Activated naive CD4-positive, alpha-beta T cell treated with anti-CD3 and anti-CD28 coated beads, Interleukin-2, amount 10 ng/mL, durations not matched to agents 7 days and 5 days (primary cell): ENCODE data around the gene UBE2G2.

Experiments used
- CTCF ChIA-PET: fragments of 350-600 bp; sonication (Branson Sonifier 250); formaldehyde crosslinking; loops from one replicate; lab custom pipeline; 2021; ENCODE audit warnings: antibody characterized with exemption; lab: Charles Lee
- DNase-seq: peaks from one replicate; pipeline ENCODE4 v3.0.0-alpha.2; 2020
- H3K27ac Mint-ChIP-seq: one replicate; pipeline ENCODE4 v1.8.0; 2021; ENCODE audit warnings: mild to moderate bottlenecking, moderate library complexity, mixed read lengths
- H3K27me3 Mint-ChIP-seq: one replicate; pipeline ENCODE4 v1.8.0; 2021; ENCODE audit warnings: mild to moderate bottlenecking, mixed read lengths
- H3K36me3 Mint-ChIP-seq: one replicate; pipeline ENCODE4 v1.8.0; 2021; ENCODE audit warnings: mixed read lengths
- H3K4me1 Mint-ChIP-seq: one replicate; pipeline ENCODE4 v1.8.0; 2021; ENCODE audit warnings: mixed read lengths
- H3K4me3 Mint-ChIP-seq: one replicate; pipeline ENCODE4 v1.8.0; 2021; ENCODE audit warnings: mild to moderate bottlenecking, moderate library complexity, mixed read lengths
- H3K9me3 Mint-ChIP-seq: one replicate; pipeline ENCODE4 v1.8.0; 2021; ENCODE audit warnings: mixed read lengths

UBE2G2 gene

GRCh38 chr21:44797775-44798174 is 3.8 kb downstream of the UBE2G2 start:
- Mint-ChIP-seq H3K27ac (no peak overlapping the region), H3K4me1 (peaks cover 59% of the 10 kb centered on the region), H3K36me3 (peaks cover 37% of the 10 kb centered on the region), H3K27me3 (no peaks in the 10 kb centered on the region), H3K4me3 (no peak overlapping the region), H3K9me3 (no peaks in the 10 kb centered on the region)
- CTCF ChIA-PET: interaction anchor here (3.4 kb wide), 1 partner anchor 287 kb away, joined by 17 read pairs; no protein-coding TSS in a partner anchor
- no peak for DNase-seq

DNA sequence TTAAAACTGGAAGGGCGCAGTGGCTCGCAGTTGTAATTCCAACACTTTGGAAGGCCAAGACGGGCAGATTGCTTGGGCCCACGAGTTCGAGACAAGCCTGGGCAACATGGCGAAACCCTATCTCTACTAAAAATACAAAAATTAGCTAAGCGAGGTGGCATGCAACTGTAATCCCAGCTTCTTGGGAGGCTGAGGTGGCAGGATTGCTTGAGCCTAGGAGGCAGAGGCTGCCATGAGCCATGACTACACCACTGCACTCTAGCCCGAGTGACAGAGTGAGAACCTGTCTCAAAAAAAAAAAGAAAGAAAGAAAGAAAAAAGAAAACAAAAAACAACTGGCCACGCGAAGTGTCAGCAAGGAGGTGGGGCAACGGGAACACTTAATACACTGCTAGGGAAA is 6.3 kb downstream of the UBE2G2 start:
- H3K27ac Mint-ChIP-seq: no peak overlapping the region
- H3K4me1 Mint-ChIP-seq: peaks cover 47% of the 10 kb centered on the region
- H3K4me3 Mint-ChIP-seq: no peak overlapping the region
- no peaks in the 10 kb centered on the region for H3K27me3 Mint-ChIP-seq
- no peak for DNase-seq
- H3K36me3 Mint-ChIP-seq: peaks cover 42% of the 10 kb centered on the region
- no peaks in the 10 kb centered on the region for H3K9me3 Mint-ChIP-seq
- CTCF ChIA-PET: interaction anchor here (0.8 to 3.7 kb wide), 3 partner anchors 53 to 282 kb away, joined by 3 to 65 read pairs (median 3); no protein-coding TSS in a partner anchor

DNA sequence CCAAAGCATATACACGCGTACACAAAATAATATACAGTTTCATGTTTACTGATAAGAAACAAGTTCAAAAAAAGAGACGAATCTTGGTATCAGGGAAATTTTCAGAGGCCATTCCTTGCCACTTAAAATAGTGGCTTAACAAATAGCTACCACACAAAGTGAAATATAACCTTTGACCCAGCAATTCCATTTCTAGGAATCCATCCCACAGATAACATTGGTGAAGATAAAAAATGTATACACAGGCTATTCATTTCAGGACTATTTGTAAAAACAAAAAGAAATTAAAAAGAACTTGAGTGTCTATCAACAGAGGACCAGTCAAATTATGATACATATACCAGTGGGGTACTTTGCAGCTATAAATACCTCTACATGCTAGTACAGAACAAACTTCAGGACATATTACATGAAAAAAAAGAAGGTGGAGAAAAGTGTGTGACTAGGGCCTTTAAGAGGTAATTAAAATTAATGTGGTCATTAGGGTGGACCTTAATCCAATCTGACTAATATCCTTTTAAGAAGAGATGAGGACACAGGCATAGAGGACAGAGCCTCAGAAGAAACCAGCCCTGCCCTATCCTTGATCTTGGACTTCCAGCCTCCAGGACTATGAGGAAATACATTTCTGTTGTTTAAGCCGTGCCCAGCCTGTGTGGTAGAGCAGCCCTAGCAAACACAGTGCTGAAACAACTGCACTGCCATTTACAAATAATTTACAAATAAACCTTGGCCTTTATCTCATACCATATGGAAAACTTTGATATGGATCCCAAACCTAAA is 7.8 kb downstream of the UBE2G2 start:
- peaks cover 34% of the 10 kb centered on the region for H3K36me3 Mint-ChIP-seq
- peaks cover 35% of the 10 kb centered on the region for H3K4me1 Mint-ChIP-seq
- H3K27me3 Mint-ChIP-seq: no peaks in the 10 kb centered on the region
- no peaks in the 10 kb centered on the region for H3K9me3 Mint-ChIP-seq
- H3K27ac Mint-ChIP-seq: no peak overlapping the region
- H3K4me3 Mint-ChIP-seq: no peak overlapping the region
- CTCF ChIA-PET: interaction anchor here (0.7 to 3.7 kb wide), 34 partner anchors 8 to 521 kb away, joined by 3 to 65 read pairs (median 4); partner anchors contain the start of genes KRTAP10-12, TRPM2 and UBE2G2
- no peak for DNase-seq

DNA sequence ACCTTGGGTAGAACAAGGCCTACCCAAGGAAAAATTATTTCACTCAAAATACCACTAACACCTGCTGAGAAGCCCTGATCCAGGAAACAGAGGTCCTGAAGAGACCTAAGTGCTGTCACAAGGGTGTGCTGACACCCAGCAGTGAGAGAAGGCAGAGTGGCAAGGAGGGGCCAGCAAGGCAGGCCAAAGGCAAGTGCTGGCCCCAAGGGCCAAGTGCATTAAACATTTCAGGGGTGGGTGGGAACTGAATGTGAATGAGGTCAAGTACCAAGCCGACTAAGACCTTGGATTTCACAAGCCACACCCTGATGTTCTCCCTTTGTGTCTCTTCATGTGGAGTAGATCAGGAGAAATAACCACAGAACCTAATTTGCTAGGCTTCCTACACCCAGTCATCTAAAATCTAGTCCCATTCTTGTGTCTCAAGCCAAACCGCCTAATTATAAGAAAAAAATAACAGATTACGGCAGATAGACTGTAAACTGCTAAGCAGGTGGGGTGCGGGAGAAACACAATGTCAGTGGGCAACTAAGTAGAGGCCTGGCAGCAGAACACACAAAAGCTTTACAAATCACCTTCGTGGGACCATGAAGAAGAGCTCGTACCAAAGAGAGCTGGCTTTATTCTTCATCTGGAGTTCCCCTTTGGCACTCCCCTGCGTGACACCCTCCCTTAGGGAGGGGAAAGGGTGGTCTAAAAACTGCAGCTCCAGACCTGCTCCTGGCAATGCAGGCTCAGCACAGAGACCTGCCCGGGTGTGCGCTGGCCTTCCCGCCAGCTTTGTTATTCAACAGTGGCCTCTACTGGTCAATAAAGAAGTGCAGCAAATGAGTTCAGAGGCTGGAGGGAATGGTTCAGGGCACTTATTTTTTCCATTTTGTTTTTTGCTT is 8.7 kb downstream of the UBE2G2 start:
- no peak overlapping the region for H3K4me3 Mint-ChIP-seq
- peak overlapping the region; percentile 7 for H3K27ac Mint-ChIP-seq
- DNase-seq: peak; percentile 62
- no peaks in the 10 kb centered on the region for H3K27me3 Mint-ChIP-seq
- H3K9me3 Mint-ChIP-seq: no peaks in the 10 kb centered on the region
- H3K4me1 Mint-ChIP-seq: peaks cover 29% of the 10 kb centered on the region
- H3K36me3 Mint-ChIP-seq: peaks cover 28% of the 10 kb centered on the region
- CTCF ChIA-PET: interaction anchor here (0.7 to 3.7 kb wide), 34 partner anchors 9 to 520 kb away, joined by 3 to 65 read pairs (median 4); partner anchors contain the start of genes KRTAP10-12, TRPM2 and UBE2G2

GRCh38 chr21:44791993-44792392 is 9.6 kb downstream of the UBE2G2 start:
- no peak for DNase-seq
- peaks cover 29% of the 10 kb centered on the region for H3K36me3 Mint-ChIP-seq
- H3K27me3 Mint-ChIP-seq: no peaks in the 10 kb centered on the region
- no peaks in the 10 kb centered on the region for H3K9me3 Mint-ChIP-seq
- H3K4me3 Mint-ChIP-seq: no peak overlapping the region
- peaks cover 28% of the 10 kb centered on the region for H3K4me1 Mint-ChIP-seq
- H3K27ac Mint-ChIP-seq: no peak overlapping the region
- CTCF ChIA-PET: interaction anchor here (1.0 kb wide), 1 partner anchor 281 kb away, joined by 4 read pairs; no protein-coding TSS in a partner anchor

- no peaks in the 10 kb centered on the region for H3K27me3 Mint-ChIP-seq
- CTCF ChIA-PET: interaction anchor here (1.0 kb wide), 1 partner anchor 281 kb away, joined by 4 read pairs; no protein-coding TSS in a partner anchor
- no peak overlapping the region for H3K27ac Mint-ChIP-seq
- no peak for DNase-seq
- H3K36me3 Mint-ChIP-seq: peaks cover 25% of the 10 kb centered on the region
- no peak overlapping the region for H3K4me3 Mint-ChIP-seq
- H3K4me1 Mint-ChIP-seq: peaks cover 20% of the 10 kb centered on the region
- H3K9me3 Mint-ChIP-seq: no peaks in the 10 kb centered on the region
Measured at GRCh38 chr21:44791246-44791645, 10.4 kb downstream of the UBE2G2 start.

DNA sequence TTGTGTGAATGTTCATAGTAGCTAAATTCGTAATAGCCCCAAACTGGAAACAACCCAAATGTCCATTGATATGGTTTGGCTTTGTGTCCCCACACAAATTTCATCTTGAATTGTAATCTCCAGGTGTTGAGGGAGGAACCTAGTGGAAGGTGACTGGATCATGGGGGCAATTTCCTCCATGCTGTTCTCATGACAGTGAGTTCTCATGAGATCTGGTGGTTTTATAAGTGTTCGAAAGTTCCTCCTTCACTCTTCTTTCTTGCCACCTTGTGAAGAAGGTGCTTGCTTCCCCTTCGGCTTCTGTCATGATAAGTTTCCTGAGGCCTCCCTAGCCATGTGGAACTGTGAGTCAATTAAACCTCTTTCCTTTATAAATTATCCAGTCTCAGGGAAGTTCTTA is 11.3 kb downstream of the UBE2G2 start:
- Mint-ChIP-seq H3K4me1 (peaks cover 14% of the 10 kb centered on the region), H3K27ac (no peak overlapping the region), H3K36me3 (peaks cover 23% of the 10 kb centered on the region), H3K9me3 (no peaks in the 10 kb centered on the region), H3K4me3 (no peak overlapping the region), H3K27me3 (no peaks in the 10 kb centered on the region)
- DNase-seq: no peak
- CTCF ChIA-PET: no interaction called here

DNA sequence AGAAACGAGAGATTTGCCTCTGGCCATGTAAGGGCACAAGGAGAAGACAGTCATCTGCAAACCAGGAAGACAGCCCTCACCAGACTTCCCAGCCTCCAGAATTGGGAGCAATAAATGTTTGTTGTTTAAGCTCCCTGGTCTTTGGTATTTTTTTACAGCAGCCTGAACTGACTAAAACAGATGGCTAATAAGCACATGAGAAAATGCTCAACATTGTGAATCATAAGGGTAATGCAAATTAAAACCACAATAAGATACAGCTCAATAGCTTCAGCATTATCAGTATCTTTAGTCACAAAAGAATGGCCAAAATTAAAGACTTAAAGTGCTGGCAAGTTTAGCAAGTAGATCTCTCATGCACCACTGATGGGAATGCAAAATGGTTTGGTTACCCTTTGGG is 11.7 kb downstream of the UBE2G2 start:
- Mint-ChIP-seq H3K9me3 (no peaks in the 10 kb centered on the region), H3K27ac (no peak overlapping the region), H3K4me3 (no peak overlapping the region), H3K36me3 (peaks cover 25% of the 10 kb centered on the region), H3K4me1 (peaks cover 16% of the 10 kb centered on the region), H3K27me3 (no peaks in the 10 kb centered on the region)
- DNase-seq: no peak
- CTCF ChIA-PET: interaction anchor here (1.0 to 1.2 kb wide), 2 partner anchors 11 to 254 kb away, joined by 3 read pairs; no protein-coding TSS in a partner anchor

- H3K36me3 Mint-ChIP-seq: peaks cover 16% of the 10 kb centered on the region
- H3K4me1 Mint-ChIP-seq: peaks cover 4% of the 10 kb centered on the region
- H3K4me3 Mint-ChIP-seq: no peak overlapping the region
- CTCF ChIA-PET: no interaction called here
- H3K27me3 Mint-ChIP-seq: no peaks in the 10 kb centered on the region
- no peak for DNase-seq
- H3K27ac Mint-ChIP-seq: no peak overlapping the region
- H3K9me3 Mint-ChIP-seq: no peaks in the 10 kb centered on the region
Measured at GRCh38 chr21:44785620-44786335, 15.8 kb downstream of the UBE2G2 start.

- Mint-ChIP-seq H3K36me3 (peaks cover 11% of the 10 kb centered on the region), H3K27ac (no peak overlapping the region), H3K4me1 (peaks cover 9% of the 10 kb centered on the region), H3K9me3 (no peaks in the 10 kb centered on the region), H3K4me3 (no peak overlapping the region), H3K27me3 (no peaks in the 10 kb centered on the region)
- CTCF ChIA-PET: interaction anchor here (1.1 to 3.1 kb wide), 3 partner anchors 9 to 274 kb away, joined by 3 to 18 read pairs (median 4); no protein-coding TSS in a partner anchor
- no peak for DNase-seq
Measured at GRCh38 chr21:44784810-44785209, 16.8 kb downstream of the UBE2G2 start.

DNA sequence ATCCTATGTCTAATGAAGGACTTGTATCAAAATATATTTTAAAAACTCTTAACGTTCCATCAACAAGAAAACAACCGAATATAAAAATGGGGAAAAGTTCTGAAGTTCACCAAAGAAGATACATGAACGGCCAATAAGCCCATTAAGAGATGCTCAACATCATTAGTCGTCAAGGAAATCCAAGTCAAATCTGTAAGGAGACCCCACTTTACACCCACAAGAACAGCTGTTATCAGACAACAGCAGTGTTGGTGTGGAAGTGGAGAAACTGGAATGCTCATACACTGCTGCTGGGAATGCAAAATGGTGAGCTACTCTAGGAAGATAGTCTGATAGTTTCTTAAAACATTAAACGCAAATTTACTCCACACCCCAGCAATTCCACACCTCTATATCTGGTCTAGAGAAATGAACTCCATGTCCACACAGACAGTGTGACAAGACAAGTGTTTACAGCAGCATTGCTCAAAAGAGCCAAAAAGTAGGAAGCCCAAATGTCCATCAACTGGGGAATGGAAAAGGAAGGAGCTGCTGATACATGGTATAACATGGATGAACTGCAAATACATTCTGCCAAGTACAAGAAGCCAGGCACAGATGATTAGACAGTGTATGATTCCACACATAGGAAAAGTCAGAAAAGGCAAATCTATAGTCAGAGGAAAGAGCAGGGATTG is 18.5 kb downstream of the UBE2G2 start:
- H3K9me3 Mint-ChIP-seq: no peaks in the 10 kb centered on the region
- H3K27me3 Mint-ChIP-seq: no peaks in the 10 kb centered on the region
- no peak overlapping the region for H3K27ac Mint-ChIP-seq
- peaks cover 11% of the 10 kb centered on the region for H3K36me3 Mint-ChIP-seq
- H3K4me3 Mint-ChIP-seq: no peak overlapping the region
- DNase-seq: no peak
- H3K4me1 Mint-ChIP-seq: peaks cover 12% of the 10 kb centered on the region
- CTCF ChIA-PET: interaction anchor here (1.6 to 3.1 kb wide), 2 partner anchors 10 to 273 kb away, joined by 4 to 18 read pairs; no protein-coding TSS in a partner anchor

DNA sequence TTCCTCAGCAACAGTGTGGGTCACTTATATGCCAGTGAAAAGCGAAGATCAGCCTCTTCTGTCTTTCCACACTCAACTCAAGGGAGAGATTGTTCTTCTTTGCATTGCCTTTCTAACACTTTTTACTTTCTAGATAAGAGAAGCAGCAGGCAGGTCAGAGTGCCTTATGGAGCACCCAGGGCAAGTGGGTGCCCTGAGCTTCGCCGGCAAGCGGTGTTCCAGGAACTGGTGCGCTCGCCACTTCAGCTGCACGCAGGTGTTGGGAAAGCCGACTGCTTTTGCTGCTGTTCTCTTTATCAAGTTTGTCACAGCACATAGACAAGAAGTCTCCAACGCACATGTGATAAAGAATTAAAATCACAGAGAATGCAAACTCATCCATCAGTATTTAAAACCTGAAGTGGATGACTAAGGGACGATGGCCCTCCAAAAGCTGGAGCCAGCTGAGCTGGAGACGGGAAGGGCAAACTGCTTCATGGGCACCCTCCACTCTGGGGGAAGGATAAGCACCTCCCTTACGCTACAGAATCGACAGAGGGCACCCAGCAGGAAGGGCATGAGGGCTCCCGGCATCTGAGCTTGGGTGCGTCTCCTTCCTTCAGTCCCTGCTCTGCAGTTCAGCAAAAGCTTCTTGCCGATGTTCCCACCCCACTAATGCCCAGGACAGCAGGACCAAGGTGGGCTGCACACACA is 20.7 kb downstream of the UBE2G2 start:
- Mint-ChIP-seq H3K9me3 (no peaks in the 10 kb centered on the region), H3K4me3 (no peak overlapping the region), H3K27ac (no peak overlapping the region), H3K4me1 (peaks cover 12% of the 10 kb centered on the region), H3K27me3 (no peaks in the 10 kb centered on the region), H3K36me3 (peaks cover 12% of the 10 kb centered on the region)
- no peak for DNase-seq
- CTCF ChIA-PET: interaction anchor here (0.7 kb wide), 1 partner anchor 13 kb away, joined by 3 read pairs; no protein-coding TSS in a partner anchor
